HCT116 (cell line): ENCODE measurements around the gene PLCB4. TPM values are rescaled to one million over a fixed set of nuclear protein-coding genes. Genes with fewer than 3 reads are reported as not detected.

ENCODE experiments used
- ATAC-seq: fragments of 200-7000 bp; cut with Tn5 transposase; 2 replicates; pipeline ENCODE4 v1.9.1; 2020; ENCODE audit warnings: mild to moderate bottlenecking, moderate library complexity
- BruUV-seq: library from RNA; stranded (reverse); fragments of 400-500 nt; replicated peaks from 2 replicates; lab custom pipeline; 2021; lab: Mats Ljungman, UMichigan
- CTCF ChIA-PET: fragments of 300-600 bp; sonication (Branson Sonifier 250); formaldehyde crosslinking; loops from one replicate; lab custom pipeline; 2021; ENCODE audit warnings: antibody characterized with exemption; lab: Charles Lee
- POLR2A ChIA-PET: fragments of 300-600, 350-600 bp; sonication (Branson Sonifier 250); formaldehyde crosslinking; loops from one replicate; lab custom pipeline; 2021; ENCODE audit warnings: antibody characterized with exemption; lab: Charles Lee
- RAD21 ChIA-PET, 2 experiments: fragments of 300-600 bp; sonication (Branson Sonifier 250); formaldehyde crosslinking; loops; one replicate each; lab custom pipeline; 2023; ENCODE audit warnings: low total read pairs in 2 of 2; ENCODE audit not compliant: uncharacterized antibody in 2 of 2, unreplicated experiment in 2 of 2, low non-redundant PET in 1 of 2; lab: Charles Lee
- DNase-seq: peaks from one replicate; pipeline ENCODE4 v3.0.0-alpha.2; 2010; ENCODE audit warnings: low read depth, low spot score
- H2AFZ ChIP-seq: fragments of 200-600 bp; shearing (Covaris generic), sonication (generic); 2 replicates; pipeline ENCODE4 v1.6.1; 2017; ENCODE audit warnings: low read depth, mixed run types, mixed read lengths, antibody characterized with exemption, low read length; ENCODE audit not compliant: poor library complexity, severe bottlenecking
- H3K27ac ChIP-seq: 2 replicates; pipeline ENCODE4 v1.5.1; 2012; ENCODE audit warnings: low read depth, low read length
- H3K27me3 ChIP-seq: fragments of 200-600 bp; sonication (generic); 2 replicates; pipeline ENCODE4 v1.6.1; 2016; ENCODE audit warnings: mixed run types, low read length, mixed read lengths; ENCODE audit not compliant: insufficient read depth
- H3K36me3 ChIP-seq, 2 experiments: fragments of 200-500 bp in 1 of 2; fragments of 200-600 bp in 1 of 2; sonication (Bioruptor generic) in 1 of 2; sonication (generic) in 1 of 2; 2 replicates each; pipeline versions ENCODE4 v1.5.1 to v1.6.1; 2014 to 2016; ENCODE audit warnings: low read length in 2 of 2, inconsistent platforms in 1 of 2, mixed read lengths in 1 of 2, mixed run types in 1 of 2; ENCODE audit not compliant: insufficient read depth in 2 of 2, control insufficient read depth in 1 of 2
- H3K4me1 ChIP-seq, 2 experiments: fragments of 200-600 bp in 1 of 2; sonication (generic) in 1 of 2; 2 replicates each; pipeline versions ENCODE4 v1.5.1 to v1.6.1; 2012 to 2017; ENCODE audit warnings: low read length in 2 of 2, inconsistent platforms in 1 of 2, mild to moderate bottlenecking in 1 of 2, mixed read lengths in 1 of 2, mixed run types in 1 of 2, moderate library complexity in 1 of 2; ENCODE audit not compliant: insufficient read depth in 2 of 2, control insufficient read depth in 1 of 2
- H3K4me2 ChIP-seq: fragments of 200-600 bp; sonication (generic); 2 replicates; pipeline ENCODE4 v1.6.1; 2017; ENCODE audit warnings: mixed run types, low read length, mixed read lengths
- H3K4me3 ChIP-seq, 2 experiments: fragments of 200-600 bp in 1 of 2; sonication (generic) in 1 of 2; replicated peaks in 1 of 2; 2 replicates each; pipeline ENCODE4 v1.5.1; 2011 to 2016; ENCODE audit warnings: low read length in 2 of 2, control low read depth in 1 of 2, low read depth in 1 of 2, mild to moderate bottlenecking in 1 of 2, mixed read lengths in 1 of 2, mixed run types in 1 of 2
- H3K79me2 ChIP-seq: fragments of 200-600 bp; sonication (generic); 2 replicates; pipeline ENCODE4 v1.6.1; 2017; ENCODE audit warnings: mild to moderate bottlenecking, mixed run types, low read length, moderate library complexity, mixed read lengths; ENCODE audit not compliant: insufficient read depth
- H3K9ac ChIP-seq: fragments of 200-600 bp; sonication (generic); 2 replicates; pipeline ENCODE4 v1.6.1; 2016; ENCODE audit warnings: low read length, mixed read lengths
- H3K9me2 ChIP-seq: fragments of 200-600 bp; sonication (generic), shearing (Covaris generic); 2 replicates; pipeline ENCODE4 v1.6.1; 2017; ENCODE audit warnings: mixed run types, mild to moderate bottlenecking, moderate library complexity; ENCODE audit not compliant: insufficient read depth
- H3K9me3 ChIP-seq, 2 experiments: fragments of 200-500 bp in 1 of 2; fragments of 200-600 bp in 1 of 2; sonication (Bioruptor generic) in 1 of 2; sonication (generic) in 1 of 2; 2 replicates each; pipeline ENCODE4 v1.6.1; 2014 to 2017; ENCODE audit warnings: low read length in 2 of 2, mixed read lengths in 2 of 2, inconsistent platforms in 1 of 2, low read depth in 1 of 2, mild to moderate bottlenecking in 1 of 2, mixed run types in 1 of 2, moderate library complexity in 1 of 2; ENCODE audit not compliant: control insufficient read depth in 1 of 2, insufficient read depth in 1 of 2
- H4K20me1 ChIP-seq: fragments of 200-600 bp; sonication (generic), shearing (Covaris generic); 2 replicates; pipeline ENCODE4 v1.6.1; 2017; ENCODE audit warnings: mixed run types, mild to moderate bottlenecking, moderate library complexity; ENCODE audit not compliant: insufficient read depth
- CEBPB ChIP-seq: IDR thresholded peaks from 2 replicates; pipeline ENCODE4 v1.6.1; 2012; ENCODE audit warnings: low read depth
- EZH2phosphoT487 ChIP-seq: fragments of 200-600 bp; IDR thresholded peaks from 2 replicates; pipeline ENCODE4 v1.6.1; 2018; ENCODE audit warnings: antibody characterized with exemption, borderline replicate concordance
- JUND ChIP-seq: IDR thresholded peaks from 2 replicates; pipeline ENCODE4 v1.6.1; 2012
- RAD21 ChIP-seq: IDR thresholded peaks from 2 replicates; pipeline ENCODE4 v1.6.1; 2012; ENCODE audit warnings: low read depth, mild to moderate bottlenecking
- SP1 ChIP-seq: IDR thresholded peaks from 2 replicates; pipeline ENCODE4 v1.6.1; 2012; ENCODE audit warnings: low read depth
- TCF7L2 ChIP-seq: IDR thresholded peaks from 2 replicates; pipeline ENCODE4 v1.7.0; 2011; ENCODE audit warnings: borderline replicate concordance, inconsistent platforms; ENCODE audit not compliant: insufficient read depth, insufficient read length; ENCODE audit errors: extremely low read depth
- intact Hi-C: fragments of 100-400 bp; cut with micrococcal nuclease; formaldehyde crosslinking; loops from 2 replicates; pipeline ENCODE4 v1.10.0; 2022
- total RNA-seq: library from RNA; stranded (reverse); gene quantifications from one replicate; pipeline ENCODE4 v1.2.1, GENCODE V29; 2021; ENCODE audit not compliant: unreplicated experiment
- TF ChIP-seq, protein P1 (sequence below): IDR thresholded peaks from 2 replicates; pipeline ENCODE4 v1.6.1; 2012; ENCODE audit warnings: low read depth
- TF ChIP-seq, protein P2 (sequence below), 3 experiments: fragments of 200-600 bp in 1 of 3; sonication (generic) in 1 of 3; IDR thresholded peaks in 2 of 3; conservative IDR thresholded peaks in 1 of 3; 2 replicates each; pipeline ENCODE4 v1.5.1; 2012 to 2017; ENCODE audit warnings: low read depth in 2 of 3, low read length in 2 of 3, antibody characterized with exemption in 1 of 3, borderline replicate concordance in 1 of 3, control low read depth in 1 of 3, mild to moderate bottlenecking in 1 of 3, mixed read lengths in 1 of 3, mixed run types in 1 of 3, moderate library complexity in 1 of 3; ENCODE audit not compliant: insufficient read depth in 1 of 3

The PLCB4 gene
- total RNA-seq, 1 experiment from 2014 or later: 2.5 TPM

DNA sequence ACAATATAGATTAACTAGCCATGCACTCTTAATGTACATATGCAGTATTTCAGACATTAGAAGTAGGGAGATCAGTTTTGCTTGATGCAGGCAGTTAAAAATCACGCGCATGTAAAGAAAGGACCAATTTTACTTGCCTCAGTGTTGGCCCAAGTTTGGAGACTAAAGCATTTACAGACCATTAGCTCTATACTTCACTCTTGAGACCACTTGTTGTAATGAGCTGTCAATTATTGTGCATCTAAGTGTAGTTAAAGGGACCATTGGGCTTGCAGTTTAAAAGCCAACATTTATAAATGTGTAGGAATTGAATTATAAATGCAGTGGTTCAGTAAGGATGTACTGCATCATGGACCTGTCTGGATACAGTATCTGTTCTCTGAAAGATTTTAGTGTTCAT, 53.7 kb downstream of the PLCB4 start:
- TF ChIP-seq JUND: no peak
- no peak for TF ChIP-seq CEBPB
- no peak for TF ChIP-seq TCF7L2
- TF ChIP-seq EZH2phosphoT487: no peak
- TF ChIP-seq RAD21: no peak
- TF ChIP-seq SP1: no peak
- TF ChIP-seq, protein P1, sequence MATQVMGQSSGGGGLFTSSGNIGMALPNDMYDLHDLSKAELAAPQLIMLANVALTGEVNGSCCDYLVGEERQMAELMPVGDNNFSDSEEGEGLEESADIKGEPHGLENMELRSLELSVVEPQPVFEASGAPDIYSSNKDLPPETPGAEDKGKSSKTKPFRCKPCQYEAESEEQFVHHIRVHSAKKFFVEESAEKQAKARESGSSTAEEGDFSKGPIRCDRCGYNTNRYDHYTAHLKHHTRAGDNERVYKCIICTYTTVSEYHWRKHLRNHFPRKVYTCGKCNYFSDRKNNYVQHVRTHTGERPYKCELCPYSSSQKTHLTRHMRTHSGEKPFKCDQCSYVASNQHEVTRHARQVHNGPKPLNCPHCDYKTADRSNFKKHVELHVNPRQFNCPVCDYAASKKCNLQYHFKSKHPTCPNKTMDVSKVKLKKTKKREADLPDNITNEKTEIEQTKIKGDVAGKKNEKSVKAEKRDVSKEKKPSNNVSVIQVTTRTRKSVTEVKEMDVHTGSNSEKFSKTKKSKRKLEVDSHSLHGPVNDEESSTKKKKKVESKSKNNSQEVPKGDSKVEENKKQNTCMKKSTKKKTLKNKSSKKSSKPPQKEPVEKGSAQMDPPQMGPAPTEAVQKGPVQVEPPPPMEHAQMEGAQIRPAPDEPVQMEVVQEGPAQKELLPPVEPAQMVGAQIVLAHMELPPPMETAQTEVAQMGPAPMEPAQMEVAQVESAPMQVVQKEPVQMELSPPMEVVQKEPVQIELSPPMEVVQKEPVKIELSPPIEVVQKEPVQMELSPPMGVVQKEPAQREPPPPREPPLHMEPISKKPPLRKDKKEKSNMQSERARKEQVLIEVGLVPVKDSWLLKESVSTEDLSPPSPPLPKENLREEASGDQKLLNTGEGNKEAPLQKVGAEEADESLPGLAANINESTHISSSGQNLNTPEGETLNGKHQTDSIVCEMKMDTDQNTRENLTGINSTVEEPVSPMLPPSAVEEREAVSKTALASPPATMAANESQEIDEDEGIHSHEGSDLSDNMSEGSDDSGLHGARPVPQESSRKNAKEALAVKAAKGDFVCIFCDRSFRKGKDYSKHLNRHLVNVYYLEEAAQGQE: no peak
- TF ChIP-seq, protein P2, sequence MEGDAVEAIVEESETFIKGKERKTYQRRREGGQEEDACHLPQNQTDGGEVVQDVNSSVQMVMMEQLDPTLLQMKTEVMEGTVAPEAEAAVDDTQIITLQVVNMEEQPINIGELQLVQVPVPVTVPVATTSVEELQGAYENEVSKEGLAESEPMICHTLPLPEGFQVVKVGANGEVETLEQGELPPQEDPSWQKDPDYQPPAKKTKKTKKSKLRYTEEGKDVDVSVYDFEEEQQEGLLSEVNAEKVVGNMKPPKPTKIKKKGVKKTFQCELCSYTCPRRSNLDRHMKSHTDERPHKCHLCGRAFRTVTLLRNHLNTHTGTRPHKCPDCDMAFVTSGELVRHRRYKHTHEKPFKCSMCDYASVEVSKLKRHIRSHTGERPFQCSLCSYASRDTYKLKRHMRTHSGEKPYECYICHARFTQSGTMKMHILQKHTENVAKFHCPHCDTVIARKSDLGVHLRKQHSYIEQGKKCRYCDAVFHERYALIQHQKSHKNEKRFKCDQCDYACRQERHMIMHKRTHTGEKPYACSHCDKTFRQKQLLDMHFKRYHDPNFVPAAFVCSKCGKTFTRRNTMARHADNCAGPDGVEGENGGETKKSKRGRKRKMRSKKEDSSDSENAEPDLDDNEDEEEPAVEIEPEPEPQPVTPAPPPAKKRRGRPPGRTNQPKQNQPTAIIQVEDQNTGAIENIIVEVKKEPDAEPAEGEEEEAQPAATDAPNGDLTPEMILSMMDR (IDR thresholded peaks at IDR 0.05 in 2 of 3, conservative IDR thresholded peaks at IDR 0.05 in 1 of 3; ENCODE audit: borderline replicate concordance in 1 of 3, insufficient read depth in 1 of 3, low read depth in 2 of 3, low read length in 2 of 3): no peak
- no peaks in the 10 kb centered on the region for H3K36me3 ChIP-seq
- RAD21 ChIA-PET: no interaction called here
- no peak overlapping the region for H3K4me2 ChIP-seq
- H3K9ac ChIP-seq: no peak overlapping the region
- no peak overlapping the region for H3K27ac ChIP-seq
- no peaks in the 10 kb centered on the region for H3K27me3 ChIP-seq
- CTCF ChIA-PET: no interaction called here
- no peak for DNase-seq
- H3K4me1 ChIP-seq: no peaks in the 10 kb centered on the region
- POLR2A ChIA-PET: no interaction called here
- no TSS peak for BruUV-seq
- intact Hi-C loops: no loop called here
- ATAC-seq: no peak
- no peaks in the 10 kb centered on the region for H3K9me2 ChIP-seq
- no peaks in the 10 kb centered on the region for H3K9me3 ChIP-seq
- no peak overlapping the region for H2AFZ ChIP-seq
- no peaks in the 10 kb centered on the region for H4K20me1 ChIP-seq
- H3K79me2 ChIP-seq: no peaks in the 10 kb centered on the region
- H3K4me3 ChIP-seq: no peak overlapping the region
